A673 (cell line): ENCODE results near the gene GAGE10. TPM values are rescaled to one million over a fixed set of nuclear protein-coding genes. Genes with fewer than 3 reads are reported as not detected.
"Not testable (repeated sequence)": the region's sequence is repeated elsewhere in the genome, so short reads cannot be mapped to it uniquely, and the experiment has no call there.

Experiments
- BruUV-seq: library from RNA; stranded (reverse); fragments of 400-500 nt; replicated peaks from 2 replicates; lab custom pipeline; 2021; lab: Mats Ljungman, UMichigan
- CTCF ChIA-PET: fragments of 300-600 bp; sonication (Branson Sonifier 250); formaldehyde crosslinking; loops from one replicate; lab custom pipeline; 2022; ENCODE audit warnings: antibody characterized with exemption; lab: Charles Lee
- POLR2A ChIA-PET: fragments of 300-600 bp; sonication (Branson Sonifier 250); formaldehyde crosslinking; loops from one replicate; lab custom pipeline; 2022; ENCODE audit warnings: antibody characterized with exemption; ENCODE audit not compliant: low non-redundant PET; lab: Charles Lee
- DNase-seq: peaks from one replicate; pipeline ENCODE4 v3.0.0-alpha.2; 2015; ENCODE audit warnings: low spot score
- H3K27ac ChIP-seq: fragments of 200-600 bp; sonication (generic); 2 replicates; pipeline ENCODE4 v1.5.1; 2016; ENCODE audit warnings: mixed run types, low read depth, mild to moderate bottlenecking, mixed read lengths, antibody characterized with exemption, low read length; ENCODE audit not compliant: poor library complexity, severe bottlenecking
- H3K27me3 ChIP-seq: fragments of 200-600 bp; sonication (generic); replicated peaks from 2 replicates; pipeline ENCODE4 v1.6.1; 2017; ENCODE audit warnings: mixed run types, low read depth, mild to moderate bottlenecking, mixed read lengths, antibody characterized with exemption, low read length; ENCODE audit not compliant: insufficient read depth, poor library complexity
- H3K36me3 ChIP-seq: fragments of 200-600 bp; sonication (generic); 2 replicates; pipeline ENCODE4 v1.6.1; 2016; ENCODE audit warnings: mixed run types, mild to moderate bottlenecking, mixed read lengths, antibody characterized with exemption, low read length; ENCODE audit not compliant: insufficient read depth, poor library complexity, severe bottlenecking
- H3K4me1 ChIP-seq: fragments of 200-600 bp; sonication (generic); 2 replicates; pipeline ENCODE4 v1.6.1; 2017; ENCODE audit warnings: mixed run types, mild to moderate bottlenecking, mixed read lengths, antibody characterized with exemption, low read length; ENCODE audit not compliant: insufficient read depth, poor library complexity, severe bottlenecking
- H3K4me3 ChIP-seq: fragments of 200-600 bp; sonication (generic); 2 replicates; pipeline ENCODE4 v1.5.1; 2016; ENCODE audit warnings: low read depth, mixed run types, mild to moderate bottlenecking, mixed read lengths, low read length; ENCODE audit not compliant: poor library complexity, severe bottlenecking
- H3K9me3 ChIP-seq: fragments of 200-600 bp; sonication (generic); 2 replicates; pipeline ENCODE4 v1.6.1; 2016; ENCODE audit warnings: mixed run types, low read depth, mild to moderate bottlenecking, mixed read lengths, antibody characterized with exemption, low read length; ENCODE audit not compliant: poor library complexity, severe bottlenecking
- intact Hi-C: fragments of 100-400 bp; cut with micrococcal nuclease; formaldehyde crosslinking; loops from one replicate; pipeline ENCODE4 v1.10.0; 2022; ENCODE audit not compliant: unreplicated experiment
- total RNA-seq: library from RNA; stranded (reverse); gene quantifications from 2 replicates; pipeline ENCODE4 v1.2.3, GENCODE V29; 2021

Gene GAGE10
- total RNA-seq, 1 experiment from 2014 or later = not detected

DNA sequence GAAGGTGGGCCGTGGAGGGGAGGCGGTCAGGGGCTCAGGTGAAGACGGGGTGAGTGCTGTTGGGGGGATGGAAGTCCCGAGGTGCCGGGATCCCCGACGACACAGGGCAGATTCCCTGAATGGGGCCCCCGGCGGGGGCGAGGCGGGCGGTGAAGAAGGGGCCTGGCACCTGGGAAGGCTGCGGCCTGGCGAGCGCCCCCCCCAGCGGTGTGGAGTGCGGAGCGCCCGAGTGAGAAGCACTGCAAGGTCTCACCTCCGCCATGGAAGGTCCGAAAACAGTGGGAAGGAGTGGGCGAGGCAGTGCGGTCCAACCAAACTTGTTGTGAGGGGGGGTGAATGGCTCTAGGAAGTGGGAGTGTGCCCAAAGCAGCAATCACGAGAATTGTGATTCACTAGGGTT lies 38.0 kb downstream of the GAGE10 start:
- H3K27ac ChIP-seq, H3K36me3 ChIP-seq, H3K4me1 ChIP-seq, BruUV-seq, POLR2A ChIA-PET, DNase-seq, intact Hi-C loops, H3K27me3 ChIP-seq, CTCF ChIA-PET, H3K9me3 ChIP-seq, H3K4me3 ChIP-seq: not testable (repeated sequence)

GRCh38 chrX:49344496-49345175 lies 41.2 kb downstream of the GAGE10 start:
- H3K4me3 ChIP-seq, H3K27ac ChIP-seq, H3K27me3 ChIP-seq, POLR2A ChIA-PET, DNase-seq, CTCF ChIA-PET, BruUV-seq, H3K4me1 ChIP-seq, H3K36me3 ChIP-seq, intact Hi-C loops, H3K9me3 ChIP-seq: not testable (repeated sequence)

- H3K36me3 ChIP-seq, POLR2A ChIA-PET, H3K27me3 ChIP-seq, H3K4me1 ChIP-seq, H3K9me3 ChIP-seq, H3K27ac ChIP-seq, intact Hi-C loops, H3K4me3 ChIP-seq, CTCF ChIA-PET, DNase-seq, BruUV-seq: not testable (repeated sequence)
Observed at GRCh38 chrX:49345402-49345801, 42.0 kb downstream of the GAGE10 start.

DNA sequence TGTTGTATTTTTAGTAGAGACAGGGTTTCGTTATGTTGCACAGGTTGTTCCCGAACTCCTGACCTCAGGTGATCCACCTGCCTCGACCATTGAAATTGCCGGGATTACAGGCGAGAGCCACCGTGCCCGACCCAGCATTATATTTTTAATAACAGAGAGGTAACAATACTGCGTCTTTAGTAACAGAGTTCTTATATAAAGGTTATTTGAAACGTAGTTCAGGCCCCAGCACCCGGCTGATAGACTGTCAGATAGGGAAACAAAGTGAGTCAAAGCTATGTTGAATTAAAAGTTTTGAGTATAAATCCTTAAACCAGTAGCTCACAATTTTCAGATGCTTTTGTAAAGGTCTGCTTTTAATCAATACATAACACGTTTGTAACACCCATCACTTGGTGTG lies 42.7 kb downstream of the GAGE10 start:
- CTCF ChIA-PET, H3K9me3 ChIP-seq, intact Hi-C loops, H3K4me1 ChIP-seq, BruUV-seq, POLR2A ChIA-PET, H3K36me3 ChIP-seq, H3K4me3 ChIP-seq, DNase-seq, H3K27me3 ChIP-seq, H3K27ac ChIP-seq: not testable (repeated sequence)

Other genes with a start within 250 kb of the GAGE10 start
- gene CCDC120, start 244.6 kb upstream of the GAGE10 start, total RNA-seq = 11.9 and 13.0 TPM in 2 replicates
- 21.3 and 24.3 TPM in 2 replicates for gene PRAF2, start 229.6 kb upstream of the GAGE10 start, total RNA-seq
- gene WDR45, start 223.8 kb upstream of the GAGE10 start, total RNA-seq = 31.8 and 40.5 TPM in 2 replicates
- gene GPKOW, start 179.9 kb upstream of the GAGE10 start, total RNA-seq = 24.9 and 29.1 TPM in 2 replicates
- gene MAGIX, start 140.9 kb upstream of the GAGE10 start, total RNA-seq = 1.1 and 1.5 TPM in 2 replicates
- gene PLP2, start 131.7 kb upstream of the GAGE10 start, total RNA-seq = 70.0 and 87.5 TPM in 2 replicates
- gene PRICKLE3, start 117.3 kb upstream of the GAGE10 start, total RNA-seq = 4.8 and 6.7 TPM in 2 replicates
- 14.6 and 16.3 TPM in 2 replicates for gene SYP, start 103.5 kb upstream of the GAGE10 start, total RNA-seq
- gene CACNA1F, start 70.3 kb upstream of the GAGE10 start, total RNA-seq = not detected in 2 replicates
- 18.9 and 20.5 TPM in 2 replicates for gene CCDC22, start 68.2 kb upstream of the GAGE10 start, total RNA-seq
- gene FOXP3, start 38.9 kb upstream of the GAGE10 start, total RNA-seq = 0.20 TPM in 1 of 2 replicates, not detected in the other
- gene PPP1R3F, start 33.9 kb upstream of the GAGE10 start, total RNA-seq = 11.4 and 12.3 TPM in 2 replicates
- gene GAGE12J, start 18.4 kb downstream of the GAGE10 start, total RNA-seq = not detected in 2 replicates
- gene GAGE13, start 27.9 kb downstream of the GAGE10 start, total RNA-seq = not detected in 2 replicates
- not detected in 2 replicates for gene GAGE12C, start 228.5 kb downstream of the GAGE10 start, total RNA-seq
- not detected in 2 replicates for gene GAGE12D, start 238.1 kb downstream of the GAGE10 start, total RNA-seq
- not detected in 2 replicates for gene GAGE12E, start 247.6 kb downstream of the GAGE10 start, total RNA-seq